GM21423 (cell line): ENCODE data around the gene NCOA4.
"Not testable (repeated sequence)": the region's sequence is repeated elsewhere in the genome, so short reads cannot be mapped to it uniquely, and the experiment has no call there.

Source experiments
- ATAC-seq: cut with Tn5 transposase; IDR thresholded peaks from one replicate; pipeline ENCODE4 v1.9.1; 2021; ENCODE audit warnings: mild to moderate bottlenecking, moderate library complexity; ENCODE audit not compliant: unreplicated experiment

Gene NCOA4

DNA sequence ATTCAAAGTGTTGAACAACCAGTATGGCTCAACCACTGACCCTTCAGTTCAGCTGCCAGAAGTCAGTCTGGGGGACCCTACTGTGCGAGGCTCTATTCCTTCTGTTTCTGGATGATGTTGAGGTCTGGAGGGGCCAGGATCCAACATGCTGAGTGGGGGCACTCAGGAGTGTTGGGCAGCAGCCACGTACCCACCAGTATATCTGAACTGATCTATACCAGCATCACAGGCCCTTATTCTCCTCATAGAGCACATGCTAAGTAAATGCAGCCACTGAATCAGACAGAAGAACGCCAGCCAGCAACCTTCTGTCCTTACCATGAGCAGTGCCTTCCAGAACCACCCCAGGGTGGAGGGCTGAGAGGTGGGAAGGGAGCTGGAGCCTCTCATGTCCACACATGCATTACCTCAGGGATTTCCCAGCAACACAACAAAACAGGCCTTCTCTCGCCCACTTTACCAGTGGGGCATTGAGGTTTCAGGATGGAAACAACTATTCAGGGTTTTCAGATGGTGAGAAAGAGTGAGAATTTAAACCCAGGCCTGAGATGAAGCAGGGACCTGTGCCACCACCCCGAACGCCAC, 22.5 kb upstream of the NCOA4 start:
- no peak for ATAC-seq

DNA sequence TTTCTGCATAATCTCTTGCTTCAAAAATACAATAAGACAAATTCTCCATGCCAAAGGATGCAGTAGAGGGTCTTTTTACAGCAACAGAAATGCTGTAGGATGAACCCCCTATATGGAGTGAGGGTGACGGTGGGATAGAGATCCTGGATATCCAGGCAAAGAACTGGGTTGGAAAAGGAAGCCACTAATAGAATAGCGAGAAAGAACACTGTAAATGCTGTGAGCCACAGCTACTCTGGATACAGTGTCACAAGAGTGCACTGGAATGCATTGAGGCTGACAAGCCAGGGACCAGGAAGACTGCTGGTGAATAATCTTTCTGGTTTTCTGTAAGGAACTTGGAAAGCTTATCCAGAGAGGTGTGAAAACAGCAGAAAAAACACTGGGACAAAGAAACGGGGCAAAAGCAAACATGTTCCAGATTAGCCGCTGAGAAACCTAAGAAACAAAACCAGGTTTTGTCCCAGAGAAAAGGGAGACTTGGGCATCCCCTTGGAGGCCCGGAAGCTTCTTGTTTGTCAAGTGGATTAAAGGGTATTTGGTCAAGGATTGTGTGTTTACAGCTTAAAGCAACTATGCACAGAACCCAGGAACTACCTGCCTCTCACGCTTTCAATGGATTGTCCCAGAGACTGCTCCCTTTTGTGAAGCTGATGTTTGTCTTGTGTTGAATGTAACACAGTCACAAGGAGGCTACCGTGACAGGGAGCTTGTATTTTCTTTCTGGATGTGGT, 21.8 kb upstream of the NCOA4 start:
- ATAC-seq = no peak

DNA sequence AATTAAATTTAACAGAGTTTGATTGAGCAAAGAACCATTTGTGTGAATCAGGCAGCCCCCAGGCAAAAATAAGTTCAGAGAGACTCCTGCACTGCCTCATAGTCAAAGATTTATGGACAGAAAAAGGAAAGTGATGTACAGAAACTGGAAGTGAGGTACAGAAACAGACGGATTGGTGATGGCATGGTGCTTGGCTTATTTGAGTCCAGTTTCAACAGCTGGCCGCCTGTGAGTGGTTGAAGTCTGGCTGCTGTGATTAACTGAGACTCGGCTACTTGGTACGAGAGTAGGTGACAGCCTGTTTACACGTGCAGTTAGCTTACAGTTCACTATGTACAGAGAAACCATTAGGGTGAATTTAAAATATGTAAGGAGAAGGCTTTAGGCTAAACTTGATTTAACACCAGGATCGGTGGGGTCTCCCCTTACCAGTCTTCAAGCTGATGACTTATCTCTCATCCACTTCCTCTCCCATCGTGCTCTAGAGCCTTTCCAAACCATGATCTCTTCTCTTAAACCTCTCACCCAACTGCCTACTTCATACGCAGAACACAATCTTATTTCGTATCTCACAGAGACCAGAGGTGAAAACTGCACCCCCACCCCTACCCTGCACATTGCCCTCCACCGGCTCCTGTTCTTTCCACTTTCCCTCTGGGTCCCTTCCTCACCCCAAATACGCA, 20.7 kb upstream of the NCOA4 start:
- no peak for ATAC-seq

DNA sequence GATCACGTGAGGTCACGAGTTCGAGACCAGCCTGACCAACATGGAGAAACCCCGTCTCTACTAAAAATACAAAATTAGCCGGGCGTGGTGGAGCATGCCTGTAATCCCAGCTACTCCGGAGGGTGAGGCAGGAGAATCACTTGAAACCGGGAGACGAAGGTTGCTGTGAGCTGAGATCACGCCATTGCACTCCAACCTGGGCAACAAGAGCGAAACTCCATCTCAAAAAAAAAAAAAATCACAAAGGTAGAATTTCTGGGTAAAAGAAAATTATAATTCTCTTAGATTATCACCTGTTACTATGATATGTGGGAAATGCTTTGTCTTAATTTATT, 19.0 kb upstream of the NCOA4 start:
- not testable (repeated sequence) for ATAC-seq

DNA sequence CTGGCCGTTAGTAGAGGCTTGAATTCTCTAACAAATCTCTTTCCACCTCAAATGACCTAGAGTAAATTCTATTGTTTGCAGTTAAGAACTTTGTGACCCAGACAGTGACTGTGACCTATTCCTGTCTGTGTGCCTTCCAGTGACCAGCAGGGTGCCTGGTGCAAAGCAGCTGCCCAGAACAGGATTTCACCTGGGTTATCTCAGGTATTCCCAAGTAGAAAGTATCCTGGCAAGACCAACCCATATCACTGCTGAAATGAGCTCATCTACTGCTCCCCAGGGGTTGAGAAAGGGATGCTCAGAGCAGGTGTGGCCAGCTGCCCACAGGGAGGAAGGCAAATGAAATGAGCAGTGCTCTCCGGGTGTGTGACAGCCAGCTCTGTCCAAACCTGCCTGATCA, 17.7 kb upstream of the NCOA4 start:
- no peak for ATAC-seq

DNA sequence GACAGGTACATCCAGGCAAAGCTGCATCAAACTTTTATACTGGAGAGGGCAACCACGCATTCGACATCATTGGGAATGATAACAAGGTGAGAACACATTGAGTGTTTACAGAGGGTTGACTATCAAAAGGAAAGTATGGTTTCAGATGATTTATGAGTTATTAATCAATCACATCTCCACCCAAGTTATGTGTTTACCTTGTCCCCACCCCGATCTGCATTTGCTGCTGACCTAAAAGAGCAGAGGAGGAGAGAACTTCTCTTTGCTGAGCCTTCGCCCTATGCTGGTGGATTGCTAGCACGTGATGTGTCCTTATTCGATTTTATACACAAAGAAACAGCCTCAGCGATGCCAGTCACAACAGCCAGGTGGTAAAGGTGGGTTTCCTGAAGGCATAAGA, 15.8 kb upstream of the NCOA4 start, which contains the start of gene MSMB:
Gene MSMB, minus strand, starts transcription at position 9 of the 400 bp plus-strand sequence. CDS start 32 bp downstream, outside the sequence.
- no peak for ATAC-seq

DNA sequence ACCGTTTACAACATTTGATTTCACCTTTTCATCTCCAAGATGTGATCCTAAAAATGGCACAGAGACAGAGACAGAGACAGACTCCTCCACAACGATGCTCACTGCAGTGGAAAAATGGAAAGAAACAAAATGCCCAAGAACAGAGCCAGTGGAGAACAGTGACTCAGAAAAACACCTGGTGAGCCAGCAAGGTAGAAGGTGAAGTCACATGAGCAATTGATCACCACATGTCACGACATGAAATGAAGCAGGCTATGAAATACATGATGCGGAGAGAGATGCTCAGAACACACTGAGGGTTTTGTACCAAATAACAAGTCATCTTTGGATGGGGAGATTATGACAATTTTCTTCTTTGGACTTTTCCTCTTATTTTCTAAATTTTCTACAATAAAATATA, 12.1 kb upstream of the NCOA4 start:
- no peak for ATAC-seq

DNA sequence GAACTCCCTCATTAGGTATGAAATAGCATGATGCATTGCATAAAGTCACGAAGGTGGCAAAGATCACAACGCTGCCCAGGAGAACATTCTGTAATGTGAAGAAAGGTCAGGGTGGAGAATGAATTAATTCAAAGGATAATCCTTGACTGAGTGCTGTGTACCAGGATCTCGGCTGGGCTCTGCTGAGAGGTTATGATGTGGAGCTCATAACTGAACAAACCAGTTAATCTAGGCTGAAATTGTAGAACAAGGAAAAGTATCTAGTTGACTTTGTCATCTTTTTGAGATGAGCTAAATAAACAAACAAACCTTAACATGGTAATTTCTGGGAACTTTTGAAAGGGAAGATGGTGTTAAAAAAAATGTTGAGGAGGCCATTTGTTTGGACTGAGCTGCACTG, 9.6 kb upstream of the NCOA4 start:
- ATAC-seq = no peak

DNA sequence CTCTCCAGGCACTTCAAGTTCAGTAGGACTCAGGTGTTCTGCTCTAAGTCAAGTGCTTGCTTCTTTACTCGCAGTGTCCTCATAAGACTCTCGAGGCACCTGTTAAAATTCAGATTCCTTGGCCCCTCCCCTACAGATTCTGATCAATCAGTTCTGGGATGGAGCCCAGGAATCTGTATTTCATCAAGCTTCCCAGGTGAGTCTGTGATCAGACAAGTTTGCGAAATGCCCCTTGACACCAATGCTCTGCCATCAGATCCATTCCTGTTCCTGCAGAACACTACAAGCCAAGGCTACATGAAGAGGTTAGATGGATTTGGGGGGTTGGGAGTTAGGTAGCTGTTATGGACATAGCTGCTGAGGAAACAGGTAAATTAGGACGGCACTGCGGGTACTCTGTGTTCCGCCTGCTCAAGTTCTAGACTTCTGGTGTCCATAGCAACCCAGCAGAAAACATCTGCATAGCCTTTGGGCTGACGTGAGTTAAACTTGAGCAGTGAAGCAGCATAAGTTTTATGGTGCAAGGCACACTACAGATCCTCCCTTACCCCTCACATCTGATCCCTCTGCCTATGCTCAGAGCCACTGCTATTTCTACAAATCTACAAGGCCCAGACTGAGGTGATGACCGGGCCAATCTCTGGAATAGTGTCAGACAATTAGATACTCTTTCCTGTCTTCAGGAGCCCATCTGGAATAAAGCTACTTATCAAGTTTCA, 6.8 kb upstream of the NCOA4 start:
- no peak for ATAC-seq

DNA sequence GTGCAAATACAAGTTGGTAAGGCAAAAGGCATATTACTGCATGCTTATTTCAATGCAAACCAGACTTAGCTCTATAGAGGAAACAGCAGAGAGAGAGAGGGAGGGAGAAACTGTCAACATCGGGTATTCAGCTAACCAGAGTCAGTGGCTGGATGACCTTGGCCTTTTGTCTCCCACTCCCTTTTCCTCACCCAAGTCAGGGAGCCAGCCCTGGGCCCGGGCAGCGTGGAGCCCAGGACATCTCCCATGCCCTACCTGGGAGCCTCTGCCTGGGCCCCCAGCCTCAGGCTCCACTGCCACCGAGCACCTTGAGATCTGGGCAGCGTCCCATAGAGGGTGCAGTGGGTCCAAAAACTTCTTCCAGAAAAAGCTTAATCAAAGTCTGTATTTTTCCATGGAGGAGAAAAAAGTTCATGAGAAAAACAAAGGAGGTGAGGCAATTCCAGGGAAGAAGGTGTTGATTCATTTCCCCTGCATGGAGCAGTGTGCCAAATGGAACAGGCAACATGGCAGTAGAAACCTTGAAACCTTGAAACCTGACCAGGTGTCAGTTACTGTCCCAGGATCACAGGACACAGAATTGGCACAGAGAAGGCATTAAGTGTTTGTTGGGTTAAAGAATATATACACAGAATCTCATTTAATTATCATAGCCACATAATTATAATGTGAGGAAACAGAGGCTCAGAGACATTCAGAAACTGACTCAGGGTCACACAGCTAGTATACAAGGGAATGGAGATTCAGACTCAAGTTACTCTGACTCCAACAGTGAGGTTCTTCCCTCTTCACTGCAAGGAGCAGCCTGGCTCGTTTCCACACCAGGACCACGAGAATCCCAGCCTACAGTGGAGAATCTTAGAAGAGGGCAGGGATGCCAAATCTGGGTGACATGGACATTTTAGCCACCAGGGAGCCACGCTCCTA, 5.8 kb upstream of the NCOA4 start:
- ATAC-seq = no peak

DNA sequence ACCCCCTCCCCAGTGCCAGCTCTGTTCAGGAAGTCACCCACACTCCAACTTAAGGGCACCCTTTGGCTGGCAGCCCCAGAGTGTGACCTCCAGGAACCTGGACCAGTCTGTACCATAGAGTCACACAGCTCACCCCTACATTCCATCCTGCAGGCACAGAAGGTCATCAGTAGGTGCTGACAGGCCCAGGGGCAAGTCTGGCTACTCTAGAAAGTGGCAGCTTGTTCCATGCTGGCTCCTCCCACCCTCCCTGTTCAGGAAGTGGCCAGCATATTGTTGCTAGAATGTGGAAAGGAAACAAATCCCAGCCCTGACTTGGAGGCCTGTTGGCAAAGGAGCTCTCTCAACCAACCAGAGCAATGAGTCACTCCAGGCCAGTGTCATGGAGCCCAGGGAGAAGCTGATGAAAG, 3.2 kb upstream of the NCOA4 start:
- no peak for ATAC-seq

DNA sequence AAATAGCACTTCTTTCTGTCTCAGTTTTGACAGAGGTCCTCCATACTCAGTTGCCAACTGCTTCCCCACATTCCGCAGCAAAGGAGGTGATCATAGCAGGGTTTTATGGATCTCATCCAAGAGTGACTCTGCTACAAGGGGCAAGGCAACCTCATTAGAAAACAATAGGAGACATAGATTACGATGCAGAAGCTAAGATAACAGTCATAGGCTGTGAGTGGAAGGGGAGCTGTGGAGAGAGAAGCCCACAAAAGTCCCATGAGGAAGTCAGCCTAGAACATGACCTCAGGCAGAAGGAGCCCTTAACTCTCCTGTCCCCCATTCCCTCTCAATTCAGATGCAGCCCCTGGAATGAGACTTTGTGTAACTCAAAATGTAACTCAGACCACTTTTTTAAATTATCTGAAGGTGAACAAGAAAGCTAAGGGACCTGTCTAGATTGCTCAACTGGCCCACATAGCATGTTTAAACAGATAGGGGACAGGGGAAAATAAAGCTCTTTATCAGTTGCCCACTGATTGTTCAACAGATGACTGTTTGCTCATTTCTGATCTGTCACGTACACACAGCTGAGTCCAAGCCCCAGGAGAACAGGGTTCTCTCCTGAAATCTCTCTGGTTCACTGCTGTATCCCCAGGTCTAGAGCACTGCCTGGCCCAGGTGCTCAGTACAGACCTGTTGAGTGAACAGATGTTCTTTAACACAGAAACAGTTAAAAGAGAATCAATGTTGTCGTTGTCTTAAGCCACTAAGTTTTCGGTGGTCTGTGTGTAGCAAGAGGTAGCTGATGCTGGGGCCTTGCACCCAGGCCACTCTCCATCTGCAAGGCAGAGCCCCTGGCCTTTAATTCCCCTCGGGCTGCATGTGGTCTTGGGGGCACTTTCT, 1.5 kb upstream of the NCOA4 start:
- ATAC-seq = no peak

DNA sequence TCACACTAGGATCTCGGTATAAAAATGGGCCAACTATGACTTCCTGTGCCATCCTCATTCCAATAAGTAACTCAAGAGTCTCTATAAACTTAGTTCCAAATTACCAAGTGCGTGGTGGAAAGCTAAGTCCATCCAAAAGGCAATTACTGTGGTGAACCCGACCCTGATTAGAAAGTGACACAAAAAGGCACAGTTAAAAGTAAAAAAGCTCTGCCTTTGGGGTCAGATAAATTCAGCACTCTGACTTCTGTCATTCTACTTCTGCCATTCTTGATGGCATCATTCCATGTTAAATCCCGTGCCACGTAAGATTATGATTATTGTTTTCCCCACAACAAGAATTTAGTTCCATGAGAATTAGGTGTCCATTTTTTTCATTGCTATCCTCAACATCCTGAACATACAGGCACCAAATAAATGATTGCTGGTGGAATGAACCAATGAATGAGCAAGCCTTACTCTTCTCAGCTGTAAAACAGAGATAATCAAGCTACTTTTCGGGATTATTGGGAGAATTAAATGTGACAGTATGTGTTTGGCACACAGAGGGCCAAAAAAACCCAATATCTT, 877 bp downstream of the NCOA4 start:
- ATAC-seq = no peak

DNA sequence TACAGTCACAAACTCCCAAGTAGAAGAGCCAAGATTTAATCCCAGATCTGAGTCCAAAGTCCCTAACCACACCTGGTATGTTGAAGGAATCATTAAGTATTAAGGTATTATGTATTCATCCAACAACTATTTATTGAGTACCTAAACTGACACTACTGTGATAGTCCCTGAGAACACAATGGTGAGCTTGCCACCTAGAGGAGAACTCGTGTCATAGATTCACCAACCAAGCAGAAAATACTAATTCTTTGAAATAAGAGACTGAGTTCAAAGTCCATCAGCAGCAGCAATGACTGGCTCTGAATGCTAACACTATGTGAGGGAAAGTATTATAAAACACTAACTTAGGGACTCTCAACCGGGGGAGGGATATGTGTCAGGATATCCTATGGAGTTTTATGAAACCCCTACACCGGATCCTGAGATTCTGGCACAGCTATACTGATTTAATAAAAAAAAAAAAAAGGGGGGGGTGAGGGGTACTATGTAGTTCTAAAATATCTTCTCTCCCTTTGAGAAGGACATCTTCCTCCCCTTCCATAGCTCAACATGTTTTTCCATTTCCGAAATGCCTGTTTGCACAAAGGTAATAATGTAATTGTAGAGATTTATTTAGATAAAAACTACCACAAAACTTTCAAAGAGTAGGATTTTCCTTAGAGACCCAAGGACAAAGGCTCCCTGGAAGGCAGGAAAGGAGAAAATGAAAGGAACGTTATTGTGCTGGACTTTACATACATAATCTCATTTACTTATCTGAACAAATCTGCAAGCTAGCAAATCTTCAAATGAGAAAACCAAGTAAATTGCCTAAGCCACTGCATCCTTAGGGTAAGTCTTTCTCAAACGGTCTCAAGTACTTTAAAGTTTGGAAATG, 1.6 kb downstream of the NCOA4 start:
- ATAC-seq = no peak

DNA sequence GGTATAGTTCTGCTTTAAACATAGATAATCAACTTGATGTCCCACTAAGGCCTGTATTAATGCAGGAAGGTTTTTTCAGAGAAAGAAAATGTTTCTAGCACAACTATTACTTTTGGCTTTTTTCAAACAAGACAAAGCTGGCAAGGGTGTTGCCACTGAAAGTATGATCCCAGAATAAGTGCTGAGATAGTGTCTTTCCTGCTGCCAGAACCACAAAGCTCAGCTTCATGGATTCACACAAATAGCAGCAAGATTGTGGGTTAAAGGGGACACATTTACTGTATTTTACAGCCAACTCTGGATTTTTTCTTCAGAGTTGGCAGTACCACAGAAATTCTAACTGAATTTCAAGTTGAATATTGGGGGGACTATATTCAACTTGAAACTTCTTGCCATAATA, 4.3 kb downstream of the NCOA4 start:
- no peak for ATAC-seq

DNA sequence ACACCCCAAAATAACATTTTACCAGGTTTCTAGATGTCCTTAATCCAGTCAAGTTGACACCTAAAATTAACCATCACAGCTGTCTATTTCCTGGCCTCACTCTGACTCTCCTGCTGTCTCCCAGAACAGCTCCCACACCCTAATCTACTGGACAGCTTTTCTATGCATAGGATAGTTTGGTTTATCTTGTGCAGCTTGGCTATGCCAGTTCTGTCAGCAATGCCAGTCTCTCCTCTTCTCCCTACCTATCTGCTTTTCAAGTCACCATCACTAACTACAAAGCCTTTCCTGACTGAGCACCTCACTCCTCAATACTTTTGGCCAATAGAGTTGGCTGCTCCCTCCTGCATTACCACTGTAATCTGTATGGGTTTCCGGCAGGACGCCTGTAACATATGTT, 5.0 kb downstream of the NCOA4 start:
- no peak for ATAC-seq

DNA sequence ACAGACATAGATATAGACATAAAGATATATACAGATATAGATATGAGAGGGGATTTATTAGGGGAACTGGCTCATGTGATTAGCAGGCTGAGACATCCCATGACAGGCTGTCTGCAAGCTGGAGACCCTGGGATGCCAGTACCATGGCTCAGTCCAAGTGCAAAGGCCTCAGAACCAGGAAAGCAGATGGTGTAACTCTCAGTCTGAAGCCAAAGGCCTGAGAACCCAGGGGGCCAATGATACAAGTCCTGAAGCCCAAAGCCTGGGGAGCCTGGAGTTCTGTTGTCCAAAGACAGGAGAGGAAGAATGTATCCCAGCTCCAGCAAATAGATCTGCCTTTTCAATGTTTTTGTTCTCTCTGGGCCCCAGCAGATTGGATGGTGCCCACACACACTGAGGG, 5.5 kb downstream of the NCOA4 start:
- ATAC-seq = no peak

DNA sequence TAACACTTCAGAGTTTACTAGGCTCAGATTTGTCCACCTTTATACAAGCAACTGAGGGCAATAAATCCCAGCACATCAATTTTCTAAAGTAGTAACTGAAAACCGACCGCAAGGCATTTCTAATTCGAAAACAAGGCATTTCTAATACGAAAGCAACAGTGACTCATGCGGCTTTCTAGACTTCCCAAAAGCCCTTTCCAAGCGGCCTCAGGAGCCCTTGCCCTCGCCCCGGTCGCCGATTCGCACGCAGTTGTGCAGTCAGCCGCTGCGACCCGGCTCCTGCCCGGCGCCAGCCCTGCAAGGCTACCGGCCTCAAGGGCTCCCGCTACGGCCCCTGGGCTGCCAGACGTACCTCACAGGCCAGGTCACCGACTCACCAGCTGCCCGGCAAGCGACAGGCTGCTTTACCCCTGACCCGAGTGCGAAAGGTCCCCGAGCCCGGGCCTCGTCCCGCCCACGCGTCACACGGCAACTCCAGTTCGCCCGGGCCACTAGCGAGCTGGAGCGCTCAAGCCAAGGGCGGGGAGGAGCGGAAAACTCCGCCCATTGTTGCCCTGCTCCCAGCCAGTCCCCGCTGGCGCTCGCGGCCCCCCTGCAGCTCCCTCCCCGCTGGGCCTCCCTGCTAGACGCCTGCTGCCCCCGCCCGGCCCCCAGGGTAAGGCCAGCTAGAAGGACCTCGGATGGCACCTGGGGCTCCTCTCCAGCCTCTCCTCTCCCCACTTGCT, 7.3 kb downstream of the NCOA4 start:
- peak; percentile 94 for ATAC-seq
